GM18907 (cell line): ENCODE results near the gene MACROH2A1.

Experiments used
- ATAC-seq: cut with Tn5 transposase; IDR thresholded peaks from one replicate; pipeline ENCODE4 v1.9.1; 2021; ENCODE audit warnings: mild to moderate bottlenecking, moderate library complexity; ENCODE audit not compliant: unreplicated experiment

MACROH2A1 gene

DNA sequence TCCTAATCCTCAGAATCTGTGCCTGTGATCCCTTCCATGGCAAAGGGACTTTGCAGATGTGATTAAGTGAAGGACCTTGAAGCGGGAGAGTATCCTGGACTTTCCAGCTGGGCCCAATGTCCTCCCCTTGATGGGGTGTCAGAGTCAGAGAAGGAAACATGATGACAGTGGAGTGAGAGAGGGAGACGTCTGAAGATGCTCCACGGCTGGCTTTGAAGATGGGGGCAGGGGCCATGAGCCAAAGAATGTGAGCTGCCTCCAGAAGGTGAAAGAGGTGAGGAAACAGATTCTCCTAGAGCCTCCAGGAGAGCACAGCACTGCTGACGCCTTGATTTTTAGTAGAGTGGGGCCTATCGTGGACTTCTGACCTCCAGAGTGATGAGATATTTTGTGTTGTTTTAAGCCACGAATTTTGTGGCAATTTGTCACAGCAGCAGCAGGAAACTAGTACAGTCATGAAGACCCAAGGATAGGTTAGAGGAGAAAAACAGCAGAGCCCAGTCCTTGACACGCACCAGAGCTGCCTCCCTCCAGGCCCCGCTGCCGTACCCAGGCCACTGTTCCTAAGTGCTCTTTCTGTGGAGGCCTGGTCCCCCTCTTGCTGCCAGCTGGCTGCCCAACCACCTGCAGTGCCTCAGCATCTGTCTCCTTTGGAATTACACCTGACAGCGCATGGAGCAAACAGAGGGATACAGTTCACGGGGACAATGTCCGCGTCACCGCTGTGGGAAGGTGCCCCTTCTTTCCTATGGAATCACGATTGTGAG is 78.1 kb downstream of the MACROH2A1 start:
- no peak for ATAC-seq

DNA sequence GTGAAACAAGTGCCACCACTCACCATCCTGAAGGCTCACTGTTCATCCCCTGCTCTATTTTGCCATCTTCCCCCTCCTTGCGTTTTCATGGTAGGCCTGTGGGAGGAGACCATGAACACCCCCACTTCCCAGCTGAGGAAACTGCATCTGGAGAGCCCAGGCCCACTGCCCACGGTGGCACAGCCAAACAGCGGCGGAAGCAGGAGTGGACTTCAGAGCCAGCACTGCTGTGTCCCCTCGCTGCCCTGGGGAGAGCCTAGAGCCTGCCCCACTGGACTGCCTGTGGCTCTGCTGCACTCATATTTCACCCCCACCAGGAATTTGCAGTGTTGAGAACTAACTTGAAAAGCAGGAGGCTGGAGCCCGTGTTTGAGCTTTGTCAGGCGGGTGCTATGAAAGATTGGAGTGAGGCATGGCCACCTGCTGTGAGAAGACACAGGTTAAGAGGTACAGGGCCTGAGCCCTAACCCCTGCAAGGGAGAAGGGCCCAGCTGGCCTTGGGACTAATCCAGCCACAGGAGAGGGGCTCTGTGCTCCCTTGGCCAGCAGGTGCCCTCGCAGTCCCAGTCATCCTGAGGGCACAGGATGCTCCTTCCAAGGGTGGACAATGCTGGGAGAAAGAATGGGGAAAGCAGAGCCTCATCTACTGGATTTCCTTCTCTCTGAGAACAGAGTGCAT is 79.0 kb downstream of the MACROH2A1 start:
- no peak for ATAC-seq

DNA sequence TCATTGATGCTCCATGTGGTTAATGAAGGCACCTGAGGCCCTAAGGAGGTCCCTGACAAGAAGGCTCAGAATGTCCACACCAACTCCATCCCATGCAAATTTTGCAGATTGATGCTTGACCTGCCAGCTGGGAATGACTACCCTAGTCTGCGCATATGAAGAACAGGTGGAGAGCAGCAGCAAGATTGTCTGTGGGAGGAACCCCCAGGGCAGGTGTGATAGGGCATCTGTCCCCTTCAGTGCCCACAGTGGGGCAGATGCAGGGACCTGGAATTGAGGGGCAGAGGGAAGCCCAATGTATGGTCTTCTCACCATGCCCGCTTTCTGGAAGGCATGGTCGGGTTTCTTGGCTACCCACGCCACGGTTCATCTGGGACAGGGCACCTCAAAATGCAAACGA is 79.6 kb downstream of the MACROH2A1 start:
- ATAC-seq: no peak

DNA sequence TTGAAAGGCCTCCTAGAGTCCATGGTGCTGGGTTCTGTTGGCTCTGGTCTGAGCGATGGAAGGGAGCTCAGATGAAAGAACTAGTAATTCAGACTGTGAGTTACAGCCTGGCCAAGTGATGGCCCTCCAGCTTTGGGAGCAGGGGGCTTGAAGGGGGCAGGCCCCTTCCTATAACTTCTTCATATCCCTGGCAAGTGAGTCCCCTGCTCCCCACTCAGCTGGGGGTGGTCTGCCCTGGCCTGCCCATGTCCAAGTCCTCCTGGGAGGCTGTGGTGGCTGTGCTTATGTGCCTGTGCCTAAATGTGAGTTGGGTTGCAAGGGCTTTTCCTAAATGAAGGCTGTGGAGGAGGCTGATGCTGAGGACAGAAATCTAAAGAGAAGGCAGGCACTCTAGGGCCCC is 80.1 kb downstream of the MACROH2A1 start:
- no peak for ATAC-seq

DNA sequence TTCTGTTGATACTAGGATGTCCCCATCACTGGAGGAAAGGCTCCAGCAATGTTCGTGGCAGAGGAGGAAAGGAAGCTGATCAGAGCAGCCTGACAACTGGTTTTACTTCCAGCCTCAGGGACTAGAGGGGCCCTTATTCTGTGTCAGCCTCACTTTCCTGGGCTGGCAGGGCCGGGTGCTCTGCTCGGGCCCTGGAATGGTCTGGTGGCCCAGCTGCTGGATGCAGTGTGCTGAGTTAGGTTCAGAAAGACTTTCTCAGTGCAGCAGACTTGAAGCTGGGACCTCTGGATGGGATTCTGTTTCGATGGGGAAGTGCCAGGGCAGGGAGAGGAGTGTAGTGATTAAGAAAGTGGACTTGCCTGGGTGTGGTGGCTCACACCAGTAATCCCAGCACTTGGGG is 81.0 kb downstream of the MACROH2A1 start:
- ATAC-seq: no peak

DNA sequence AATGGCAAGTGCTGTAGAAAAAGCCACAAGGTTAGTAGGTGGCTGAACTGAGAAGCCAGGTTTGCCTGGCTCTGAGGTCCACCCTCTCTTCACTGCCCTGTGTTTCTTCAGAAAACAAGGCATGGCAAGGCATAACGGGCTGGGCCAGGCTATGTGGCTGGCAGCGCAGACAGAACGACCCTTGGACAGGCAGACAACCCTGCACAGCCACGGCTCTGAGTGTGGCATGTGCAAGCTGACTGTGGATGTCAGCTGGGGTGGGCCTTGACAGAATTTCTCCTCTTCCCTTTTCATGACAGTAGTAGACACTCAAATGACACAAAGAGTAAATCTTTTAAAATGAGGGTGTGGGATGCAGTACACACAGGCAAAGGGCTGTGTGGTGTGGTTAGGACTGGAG is 81.7 kb downstream of the MACROH2A1 start:
- ATAC-seq: no peak

DNA sequence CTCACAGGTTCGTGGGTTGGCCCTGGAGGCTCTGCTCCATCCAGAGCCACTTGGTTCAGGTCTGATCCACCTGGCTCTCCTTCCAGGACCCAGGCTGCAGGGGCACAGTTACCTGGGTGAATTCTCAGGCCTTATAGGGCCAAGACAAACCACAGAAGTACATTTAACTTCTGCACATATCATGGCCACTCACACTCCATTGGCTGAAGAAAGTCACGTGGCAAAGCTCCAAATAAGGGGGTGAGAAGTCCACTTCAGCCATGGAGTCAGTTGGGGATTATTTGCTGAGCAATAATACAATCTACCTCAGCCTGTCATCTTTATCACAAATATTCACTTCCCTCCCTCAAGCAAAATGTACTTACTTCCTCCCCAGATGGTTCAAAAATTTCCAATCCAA is 83.6 kb downstream of the MACROH2A1 start:
- ATAC-seq: no peak

DNA sequence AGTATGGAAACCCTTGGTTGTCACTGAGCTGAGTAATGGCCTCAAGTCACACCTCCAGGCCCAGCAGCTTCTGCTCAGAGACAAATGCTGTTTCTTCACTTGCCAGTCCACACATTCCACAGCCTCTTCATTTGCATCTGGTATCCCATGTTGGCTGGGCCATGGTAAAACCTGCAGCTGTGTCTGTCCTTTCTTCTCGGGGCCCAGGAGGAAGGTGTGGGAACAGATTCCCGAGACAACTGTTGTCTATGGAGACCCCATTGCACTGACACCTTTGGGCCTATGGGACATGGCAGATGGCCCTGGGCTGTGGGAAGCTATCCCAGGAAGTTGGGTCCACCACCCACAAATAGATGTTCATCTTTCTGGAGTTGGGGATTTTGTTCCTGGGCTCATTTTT is 85.1 kb downstream of the MACROH2A1 start:
- ATAC-seq: no peak

DNA sequence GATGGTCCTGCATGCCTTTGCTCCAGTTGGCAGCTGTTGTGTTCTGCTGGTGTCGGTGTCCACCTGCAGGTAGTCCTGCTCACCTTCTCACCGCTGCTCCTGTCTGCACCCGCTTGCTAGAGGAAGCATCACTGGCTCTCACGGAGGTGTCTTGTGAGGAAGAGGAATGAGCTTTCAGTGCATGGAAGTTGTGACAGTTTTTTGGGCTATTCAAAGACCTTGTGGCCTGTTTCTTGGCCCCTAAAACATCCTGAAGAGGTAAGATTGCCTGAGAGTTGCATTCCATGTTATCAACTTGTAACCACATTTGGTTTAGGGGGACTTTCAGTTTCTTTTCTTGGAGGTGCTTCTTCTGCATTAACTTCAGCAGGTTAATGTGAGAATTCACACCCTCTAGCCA is 85.6 kb downstream of the MACROH2A1 start:
- ATAC-seq: no peak

DNA sequence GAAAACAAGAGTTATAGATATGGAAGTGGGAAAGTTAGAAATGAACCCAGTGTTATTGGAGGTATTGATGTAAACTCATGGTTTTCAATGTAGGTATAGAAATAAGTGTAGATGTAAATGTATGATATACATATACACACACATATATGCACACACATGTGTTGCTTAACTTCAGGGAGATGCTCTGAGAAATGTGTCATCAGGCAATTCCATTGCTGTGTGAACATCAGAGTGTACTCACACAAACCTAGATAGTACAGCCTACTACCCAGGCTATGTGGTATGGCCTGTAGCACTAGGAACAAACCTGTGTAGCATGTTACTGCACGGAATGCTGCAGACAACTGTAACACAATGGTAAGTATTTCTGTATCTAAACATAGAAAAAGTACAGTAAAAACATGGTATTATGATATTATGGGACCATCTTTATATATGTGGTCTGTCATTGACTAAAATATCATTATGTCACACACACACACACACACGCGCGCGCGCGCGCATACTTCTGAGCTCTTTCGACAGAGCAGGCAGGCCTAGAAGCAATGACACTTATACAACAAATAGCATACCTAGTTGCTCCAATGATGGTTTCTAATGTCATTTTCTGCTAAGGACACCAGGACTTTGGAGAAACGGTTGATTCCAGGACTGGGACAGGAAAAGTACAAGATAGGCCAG is 86.6 kb downstream of the MACROH2A1 start:
- no peak for ATAC-seq

DNA sequence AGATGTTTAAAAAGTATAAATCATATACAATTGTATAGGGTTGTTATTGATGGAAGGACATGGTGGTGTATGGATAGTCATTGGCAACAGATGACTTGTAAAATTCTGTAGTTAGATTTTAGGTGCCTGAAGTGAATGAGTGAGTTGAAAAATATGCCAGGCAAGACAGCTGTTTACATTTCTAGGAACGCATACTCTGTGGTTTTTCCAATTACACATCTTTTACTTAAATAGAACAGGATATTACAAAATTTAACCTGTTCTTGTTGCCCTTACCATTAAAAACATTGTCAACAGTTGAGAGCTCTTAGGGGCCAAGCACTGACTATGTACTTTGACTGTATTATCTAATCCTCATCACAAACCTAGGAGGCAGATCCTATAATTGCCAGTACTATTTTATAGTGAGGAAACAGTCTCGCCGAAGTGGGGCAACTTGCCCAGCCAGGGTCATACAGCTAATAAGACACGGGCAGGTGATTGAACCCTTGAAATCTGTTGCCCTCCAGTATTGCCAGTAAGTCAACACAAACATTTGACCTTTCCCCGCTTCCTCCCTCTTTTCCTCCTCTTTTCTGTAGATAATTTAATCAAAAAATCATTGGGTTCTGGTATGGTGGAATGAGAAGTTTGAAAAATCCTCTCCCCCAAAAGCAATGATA is 88.6 kb downstream of the MACROH2A1 start:
- no peak for ATAC-seq

DNA sequence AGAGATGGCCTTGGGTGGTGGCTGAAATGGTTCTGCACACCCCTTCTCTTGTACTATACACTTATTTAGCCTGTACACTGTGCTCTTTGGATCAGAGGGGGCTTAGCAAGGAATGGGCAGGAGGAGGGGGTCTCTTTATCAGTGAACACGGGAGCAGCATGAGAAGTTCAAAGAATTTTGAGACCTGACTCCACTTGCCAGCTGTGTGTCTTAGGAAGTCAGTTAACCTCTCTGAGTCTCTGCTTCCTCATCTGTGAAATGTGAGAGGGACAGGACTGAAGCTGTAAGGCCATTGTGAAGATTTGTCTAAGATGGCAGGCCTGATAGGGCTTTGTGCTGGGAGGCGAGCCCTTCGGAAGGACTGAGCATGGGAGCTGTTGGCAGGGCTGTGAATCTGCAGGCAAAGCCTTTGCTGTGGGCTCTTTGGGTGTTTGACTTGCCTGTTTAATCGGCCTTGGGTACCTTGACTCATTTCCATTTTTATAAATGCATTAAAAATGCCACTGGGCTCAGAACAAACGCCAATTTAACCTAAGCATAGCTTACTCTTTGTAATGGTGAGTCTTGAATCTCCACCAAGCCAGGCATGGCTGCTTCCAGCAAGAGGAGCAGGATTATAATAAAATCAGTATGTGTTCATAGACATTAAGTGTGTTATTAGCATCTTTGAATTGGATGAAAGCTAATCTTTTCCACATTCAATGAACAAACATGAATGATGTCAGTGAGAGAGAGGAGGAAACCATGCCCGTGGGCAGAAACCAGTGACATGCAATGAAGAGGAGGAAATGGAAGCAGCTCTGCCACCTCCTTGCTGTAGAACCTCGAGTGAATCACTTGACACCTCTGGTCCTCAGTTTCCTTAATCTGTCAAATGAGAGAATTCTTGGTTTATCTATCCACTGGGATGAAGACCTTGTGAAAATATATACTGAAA is 89.4 kb downstream of the MACROH2A1 start:
- ATAC-seq: no peak

DNA sequence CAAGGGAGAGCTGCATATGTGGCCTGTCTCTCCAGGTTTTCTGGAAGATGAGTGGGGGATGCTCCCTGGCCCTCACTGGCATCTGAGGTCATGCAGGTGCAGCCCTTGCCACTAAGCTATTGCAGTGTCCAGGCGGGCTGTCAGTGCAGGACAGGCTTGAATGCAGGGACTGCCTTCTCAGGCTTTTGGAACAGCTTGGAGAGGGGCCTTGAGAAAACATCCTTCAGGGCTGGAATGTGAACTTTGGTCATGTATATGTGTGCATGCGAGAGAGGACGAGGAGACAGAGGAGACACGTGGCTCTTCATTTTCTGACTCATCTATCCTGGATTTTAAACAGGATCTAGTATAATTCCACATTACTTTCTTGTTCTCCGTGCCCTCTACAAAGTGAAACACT is 90.3 kb downstream of the MACROH2A1 start:
- ATAC-seq: no peak

DNA sequence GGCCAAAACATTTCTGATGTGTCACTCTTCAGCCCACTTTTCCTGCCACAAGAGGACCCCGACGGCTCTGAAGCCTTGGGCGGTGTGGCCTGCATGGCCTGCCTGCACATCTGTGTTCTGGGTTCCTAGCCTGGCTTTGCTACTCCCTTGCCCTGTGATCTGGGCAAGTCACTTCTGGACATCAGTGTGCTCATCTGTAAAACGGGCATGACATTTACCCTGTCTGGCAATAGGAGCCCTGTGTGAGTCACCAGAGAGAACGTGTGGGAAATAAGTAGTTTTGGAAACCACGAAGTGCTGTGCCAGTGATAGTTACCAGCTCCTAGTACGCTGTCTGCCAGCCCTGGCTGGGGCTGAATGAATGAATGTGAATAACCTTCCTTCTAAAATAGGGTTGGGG is 90.8 kb downstream of the MACROH2A1 start:
- no peak for ATAC-seq

DNA sequence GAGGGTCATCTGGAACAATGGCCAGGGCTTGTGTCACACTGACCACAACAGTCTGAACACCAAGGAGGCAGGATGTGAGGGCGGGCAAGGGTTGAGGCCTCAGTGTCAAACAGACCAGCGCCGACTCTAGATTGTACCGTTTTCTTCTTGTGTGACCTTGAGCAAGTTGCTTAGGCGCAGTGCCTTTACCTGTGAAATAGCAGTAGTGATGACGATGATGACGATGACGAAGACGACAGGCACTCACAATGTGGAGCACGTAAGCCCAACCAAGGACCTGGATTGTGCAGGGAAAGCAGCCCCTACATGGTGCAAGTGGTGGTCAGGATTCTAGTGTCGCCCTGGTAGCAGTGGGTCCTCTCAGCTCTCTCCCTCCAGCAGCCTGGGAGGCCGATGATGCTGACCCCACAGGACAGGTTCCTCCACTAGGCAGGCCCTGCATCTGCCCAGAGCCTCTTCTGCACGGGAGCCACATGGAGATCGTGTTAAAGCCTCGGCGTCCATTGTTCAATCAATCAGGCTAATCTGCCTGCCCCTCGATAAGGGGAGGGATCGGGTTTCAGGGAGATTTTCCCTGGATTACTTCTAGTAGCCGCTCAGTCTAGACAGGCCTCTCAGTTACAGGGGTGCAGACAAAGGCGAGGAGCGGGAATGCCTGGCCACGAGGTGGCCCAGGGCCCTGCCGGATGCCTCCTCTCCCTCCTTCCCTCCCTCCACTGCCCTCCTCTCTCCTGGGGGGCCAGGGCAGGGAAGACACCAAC is 91.7 kb downstream of the MACROH2A1 start:
- ATAC-seq: no peak

DNA sequence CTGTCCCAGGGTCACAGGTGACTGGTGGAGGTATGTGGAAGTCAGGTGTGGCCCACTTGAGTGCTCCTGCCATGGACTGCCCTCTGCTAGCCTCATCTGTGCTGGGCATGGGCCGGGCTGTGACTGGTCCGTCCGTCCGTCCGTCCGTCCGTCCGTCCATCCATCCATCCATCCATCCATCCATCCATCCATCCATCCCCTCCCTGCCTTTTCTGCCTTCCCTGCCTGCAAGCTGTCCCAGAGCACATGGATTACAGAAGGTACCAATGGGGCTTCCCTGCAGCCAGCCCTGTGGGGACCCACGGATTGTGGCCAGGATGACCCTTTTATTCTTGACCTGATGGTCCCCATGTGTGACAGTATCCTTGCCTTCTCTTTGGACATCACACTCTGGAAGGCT is 92.5 kb downstream of the MACROH2A1 start:
- no peak for ATAC-seq

DNA sequence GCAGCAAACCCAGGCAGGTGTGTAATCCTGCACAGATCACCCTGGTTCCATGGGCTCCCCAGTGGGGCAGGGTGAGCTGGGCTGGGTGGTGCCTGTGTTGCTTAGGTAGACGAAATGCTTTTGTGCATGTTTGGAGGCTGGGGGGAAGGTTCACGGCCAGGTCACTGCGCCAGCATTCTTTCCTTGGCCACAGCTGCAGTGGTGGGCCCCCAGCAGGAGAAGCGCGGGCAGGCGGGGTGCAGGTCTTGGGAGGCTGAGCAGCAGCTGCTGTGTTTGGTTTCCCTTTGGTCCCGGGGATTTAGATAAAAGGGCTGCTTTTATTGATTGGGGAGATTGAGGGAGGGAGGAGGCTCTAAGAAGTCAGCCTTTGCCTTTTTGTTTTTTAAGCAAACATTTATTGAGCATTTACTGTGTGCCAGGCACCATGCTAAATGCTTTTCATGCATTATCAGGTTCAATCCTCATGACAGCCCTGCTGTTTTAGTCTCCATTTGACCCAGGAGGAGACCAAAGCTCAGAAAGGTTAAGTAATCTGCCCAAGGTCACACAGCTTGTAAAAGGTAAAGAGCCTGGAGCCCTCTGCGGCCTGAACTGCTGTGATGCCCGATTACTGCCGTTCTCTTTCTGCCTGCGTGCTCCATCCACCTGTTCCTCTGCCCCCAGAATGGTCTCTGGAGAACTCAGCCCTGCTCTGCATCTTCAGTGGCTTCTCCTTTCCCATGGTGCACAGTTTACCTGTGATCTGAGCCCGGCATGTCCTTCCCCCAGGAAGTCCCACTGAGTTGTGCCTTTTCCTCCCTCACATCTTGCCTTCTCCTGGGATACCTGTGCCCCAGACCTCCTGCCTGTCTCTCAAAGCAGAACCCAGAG is 94.4 kb downstream of the MACROH2A1 start:
- ATAC-seq: no peak

DNA sequence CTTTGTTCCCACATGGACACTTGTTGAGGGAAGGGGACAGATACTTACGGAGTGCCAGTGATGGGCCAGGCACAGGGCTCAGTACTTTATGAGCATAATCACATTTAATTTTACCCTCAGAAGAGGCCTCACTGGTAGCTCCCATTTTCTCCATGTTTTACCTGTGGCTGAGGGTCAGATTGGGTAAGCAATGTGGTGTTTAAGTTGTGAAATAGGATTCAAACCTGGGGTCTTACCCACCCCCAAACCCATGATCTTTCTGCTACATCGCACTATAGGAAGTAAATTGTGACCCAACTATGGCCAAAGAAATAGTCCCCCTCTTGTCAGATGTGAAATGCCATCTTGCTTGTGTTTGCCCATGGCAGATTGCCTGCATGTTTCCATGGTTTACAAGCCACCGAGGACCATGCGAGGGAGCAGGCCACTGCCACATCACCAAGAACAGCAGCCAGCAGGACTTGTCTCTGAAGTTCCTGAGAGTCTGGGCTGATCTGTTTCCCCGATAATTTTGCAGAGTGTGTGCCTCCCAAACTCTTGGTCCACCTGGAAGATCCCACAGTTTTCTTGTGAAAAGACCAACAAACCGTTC is 95.4 kb downstream of the MACROH2A1 start:
- no peak for ATAC-seq
